Type B pancreatic cell (in vitro differentiated cells): ENCODE results near the gene CEL. TPM values are rescaled to one million over a fixed set of nuclear protein-coding genes. Genes with fewer than 3 reads are reported as not detected.

Experiments used
- DNase-seq: peaks from one replicate; pipeline ENCODE4 v3.0.0; 2021; ENCODE audit warnings: mixed read lengths; ENCODE audit not compliant: unreplicated experiment; ENCODE audit errors: extremely low spot score
- H3K27ac Mint-ChIP-seq: 2 replicates; pipeline ENCODE4 v1.8.0; 2021; ENCODE audit warnings: mild to moderate bottlenecking, mixed read lengths
- H3K27me3 Mint-ChIP-seq: 2 replicates; pipeline ENCODE4 v1.8.0; 2021; ENCODE audit warnings: mixed read lengths
- H3K36me3 Mint-ChIP-seq: 2 replicates; pipeline ENCODE4 v1.8.0; 2021; ENCODE audit warnings: mixed read lengths
- H3K4me1 Mint-ChIP-seq: one replicate; pipeline ENCODE4 v1.8.0; 2021; ENCODE audit warnings: mixed read lengths; ENCODE audit not compliant: unreplicated experiment
- H3K4me3 Mint-ChIP-seq: 2 replicates; pipeline ENCODE4 v1.8.0; 2021; ENCODE audit warnings: mild to moderate bottlenecking, mixed read lengths
- H3K9me3 Mint-ChIP-seq: 2 replicates; pipeline ENCODE4 v1.8.0; 2021; ENCODE audit warnings: mixed read lengths
- CTCF ChIP-seq: fragments of 200-600 bp; sonication (generic); conservative IDR thresholded peaks from 2 replicates; pipeline ENCODE4 v1.5.0; 2021; ENCODE audit warnings: antibody characterized with exemption, mild to moderate bottlenecking
- microRNA-seq: library from miRNA; unstranded; fragments of <30 nt; microRNA quantifications from one replicate; pipeline ENCODE4, GENCODE V29; 2020
- total RNA-seq: library from RNA; stranded (reverse); gene quantifications from 2 replicates; pipeline ENCODE4 v1.2.1, GENCODE V29; 2021; ENCODE audit warnings: low replicate concordance

Gene CEL
- total RNA-seq, 1 donor from 2014 or later: 4.9 TPM

GRCh38 chr9:133119103-133119845 is 57.5 kb downstream of the CEL start:
- Mint-ChIP-seq H3K36me3 (no peaks in the 10 kb centered on the region), H3K27ac (peak overlapping the region; percentile 84), H3K27me3 (no peaks in the 10 kb centered on the region), H3K9me3 (no peaks in the 10 kb centered on the region), H3K4me1 (peaks cover 59% of the 10 kb centered on the region), H3K4me3 (peak overlapping the region; percentile 88)
- DNase-seq: no peak
- no peak for TF ChIP-seq CTCF

GRCh38 chr9:133119846-133120500 is 58.2 kb downstream of the CEL start:
- peaks cover 54% of the 10 kb centered on the region for H3K4me1 Mint-ChIP-seq
- H3K27ac Mint-ChIP-seq: peak overlapping the region; percentile 84

GRCh38 chr9:133120501-133121197 is 58.9 kb downstream of the CEL start:
- Mint-ChIP-seq H3K27me3 (no peaks in the 10 kb centered on the region), H3K4me1 (peaks cover 52% of the 10 kb centered on the region), H3K36me3 (no peaks in the 10 kb centered on the region), H3K4me3 (peak overlapping the region; percentile 88), H3K9me3 (no peaks in the 10 kb centered on the region), H3K27ac (peak overlapping the region; percentile 84)
- DNase-seq: no peak
- no peak for TF ChIP-seq CTCF

More at GRCh38 chr9:133119846-133120500, 58.2 kb downstream of the CEL start:
- Mint-ChIP-seq H3K27me3 (no peaks in the 10 kb centered on the region), H3K4me3 (peak overlapping the region; percentile 88), H3K36me3 (no peaks in the 10 kb centered on the region), H3K9me3 (no peaks in the 10 kb centered on the region)
- no peak for DNase-seq
- TF ChIP-seq CTCF: no peak

Small RNA genes within 50 kb of the gene (microRNA-seq; reads per million reads assigned to microRNA genes)
- gene MIR6877: 7.4 reads per million, percentile 28 among the genes with 10 or more reads in this experiment

Other genes with a start within 250 kb of the CEL start
- gene AK8, start 183.7 kb upstream of the CEL start, total RNA-seq: 4.6 and 5.5 TPM in 2 replicates
- 5.2 and 8.3 TPM in 2 replicates for gene SPACA9, start 183.1 kb upstream of the CEL start, total RNA-seq
- gene TSC1, start 117.4 kb upstream of the CEL start, total RNA-seq: 46.0 and 58.9 TPM in 2 replicates
- 0.45 TPM in 1 of 2 replicates, not detected in the other for gene GFI1B, start 83.3 kb upstream of the CEL start, total RNA-seq
- gene GTF3C5, start 31.0 kb upstream of the CEL start, total RNA-seq: 64.3 and 83.6 TPM in 2 replicates
- 64.8 and 86.3 TPM in 2 replicates for gene RALGDS, start 59.3 kb downstream of the CEL start, total RNA-seq
- gene GBGT1, start 101.9 kb downstream of the CEL start, total RNA-seq: 21.0 and 54.9 TPM in 2 replicates
- not detected in 2 replicates for gene OBP2B, start 147.3 kb downstream of the CEL start, total RNA-seq
- gene ABO, start 213.2 kb downstream of the CEL start, total RNA-seq: 3.7 and 5.6 TPM in 2 replicates